Activated B cell treated with CpG ODN at 0.5 μM for 24 hours (primary cell): ENCODE results near the gene IGDCC3. TPM values are rescaled to one million over a fixed set of nuclear protein-coding genes. Genes with fewer than 3 reads are reported as not detected.

Experiments used
- ATAC-seq: fragments of 200-7000 bp; cut with Tn5 transposase; one replicate; pipeline ENCODE4 v1.10.0; 2021; ENCODE audit warnings: low read depth, mild to moderate bottlenecking, moderate library complexity
- CTCF ChIA-PET: fragments of 350-600 bp; sonication (Branson Sonifier 250); formaldehyde crosslinking; loops from one replicate; lab custom pipeline; 2021; ENCODE audit warnings: antibody characterized with exemption; lab: Charles Lee
- POLR2A ChIA-PET: fragments of 350-600 bp; sonication (Branson Sonifier 250); formaldehyde crosslinking; loops from one replicate; lab custom pipeline; 2021; ENCODE audit warnings: antibody characterized with exemption; lab: Charles Lee
- DNase-seq: peaks from one replicate; pipeline ENCODE4 v3.0.0; 2022
- H3K27ac Mint-ChIP-seq: one replicate; pipeline ENCODE4 v1.8.0; 2020; ENCODE audit warnings: mixed read lengths
- H3K27me3 Mint-ChIP-seq: one replicate; pipeline ENCODE4 v1.8.0; 2021; ENCODE audit warnings: mixed read lengths
- H3K36me3 Mint-ChIP-seq: one replicate; pipeline ENCODE4 v1.8.0; 2021; ENCODE audit warnings: low read depth, mixed read lengths
- H3K4me1 Mint-ChIP-seq: one replicate; pipeline ENCODE4 v1.8.0; 2021; ENCODE audit warnings: mixed read lengths
- H3K4me3 Mint-ChIP-seq: one replicate; pipeline ENCODE4 v1.8.0; 2020; ENCODE audit warnings: mild to moderate bottlenecking, mixed read lengths
- H3K9me3 Mint-ChIP-seq: one replicate; pipeline ENCODE4 v1.8.0; 2020; ENCODE audit warnings: mixed read lengths
- intact Hi-C: fragments of 100-400 bp; cut with micrococcal nuclease; formaldehyde crosslinking; loops from one replicate; pipeline ENCODE4 v1.15.1; 2024
- total RNA-seq: library from RNA; stranded (reverse); gene quantifications from 2 replicates; pipeline ENCODE4 v1.2.3, GENCODE V29; 2022
- TF ChIP-seq, protein P1 (sequence below): fragments of 200-600 bp; IDR thresholded peaks from one replicate; pipeline ENCODE4 v1.8.0; 2022; ENCODE audit warnings: antibody characterized with exemption, mild to moderate bottlenecking

The IGDCC3 gene
- total RNA-seq, 1 donor from 2014 or later = not detected

GRCh38 chr15:65386886-65387285 is 9.1 kb upstream of the IGDCC3 start:
- H3K27me3 Mint-ChIP-seq = peaks cover 19% of the 10 kb centered on the region
- H3K4me1 Mint-ChIP-seq = peaks cover 10% of the 10 kb centered on the region
- H3K27ac Mint-ChIP-seq = no peak overlapping the region
- intact Hi-C loops = loop anchor here (10.0 kb wide), 1 partner anchor 908 kb away; the partner anchor contains the start of gene DIS3L
- no peak for DNase-seq
- no peaks in the 10 kb centered on the region for H3K36me3 Mint-ChIP-seq
- ChIA-PET CTCF (interaction anchor here (1.0 to 3.7 kb wide), 3 partner anchors 14 to 66 kb away, joined by 3 to 76 read pairs (median 3); no protein-coding TSS in a partner anchor), POLR2A (no interaction called here)
- no peak overlapping the region for H3K4me3 Mint-ChIP-seq
- TF ChIP-seq, protein P1, sequence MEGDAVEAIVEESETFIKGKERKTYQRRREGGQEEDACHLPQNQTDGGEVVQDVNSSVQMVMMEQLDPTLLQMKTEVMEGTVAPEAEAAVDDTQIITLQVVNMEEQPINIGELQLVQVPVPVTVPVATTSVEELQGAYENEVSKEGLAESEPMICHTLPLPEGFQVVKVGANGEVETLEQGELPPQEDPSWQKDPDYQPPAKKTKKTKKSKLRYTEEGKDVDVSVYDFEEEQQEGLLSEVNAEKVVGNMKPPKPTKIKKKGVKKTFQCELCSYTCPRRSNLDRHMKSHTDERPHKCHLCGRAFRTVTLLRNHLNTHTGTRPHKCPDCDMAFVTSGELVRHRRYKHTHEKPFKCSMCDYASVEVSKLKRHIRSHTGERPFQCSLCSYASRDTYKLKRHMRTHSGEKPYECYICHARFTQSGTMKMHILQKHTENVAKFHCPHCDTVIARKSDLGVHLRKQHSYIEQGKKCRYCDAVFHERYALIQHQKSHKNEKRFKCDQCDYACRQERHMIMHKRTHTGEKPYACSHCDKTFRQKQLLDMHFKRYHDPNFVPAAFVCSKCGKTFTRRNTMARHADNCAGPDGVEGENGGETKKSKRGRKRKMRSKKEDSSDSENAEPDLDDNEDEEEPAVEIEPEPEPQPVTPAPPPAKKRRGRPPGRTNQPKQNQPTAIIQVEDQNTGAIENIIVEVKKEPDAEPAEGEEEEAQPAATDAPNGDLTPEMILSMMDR = no peak
- no peaks in the 10 kb centered on the region for H3K9me3 Mint-ChIP-seq
- ATAC-seq = no peak

DNA sequence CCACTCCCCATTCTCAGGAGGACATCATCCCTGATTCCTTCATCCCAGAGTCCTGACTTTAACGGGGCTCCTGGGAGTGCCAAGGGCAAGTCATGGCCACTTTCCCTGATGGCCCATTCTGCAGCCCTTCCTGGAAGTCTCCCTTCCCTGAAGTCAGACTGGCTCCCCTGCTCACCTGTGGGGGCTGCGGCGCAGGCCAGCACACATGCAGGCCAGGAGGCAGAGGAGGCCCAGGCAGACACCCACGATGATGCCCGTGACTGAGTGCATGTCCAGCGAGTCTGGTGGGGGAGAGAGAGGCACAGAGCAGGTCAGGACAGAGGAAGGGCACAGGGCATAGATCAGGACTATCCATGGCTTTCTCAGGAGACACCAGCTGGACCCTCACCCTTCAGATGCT is 8.6 kb upstream of the IGDCC3 start:
- Mint-ChIP-seq H3K9me3 (no peaks in the 10 kb centered on the region), H3K27me3 (peaks cover 19% of the 10 kb centered on the region), H3K36me3 (no peaks in the 10 kb centered on the region), H3K4me3 (no peak overlapping the region), H3K4me1 (peaks cover 10% of the 10 kb centered on the region), H3K27ac (no peak overlapping the region)
- TF ChIP-seq, protein P1 = no peak
- DNase-seq = no peak
- intact Hi-C loops = loop anchor here (10.0 kb wide), 1 partner anchor 908 kb away; the partner anchor contains the start of gene DIS3L
- ChIA-PET CTCF (interaction anchor here (1.0 to 3.7 kb wide), 4 partner anchors 17 to 69 kb away, joined by 3 to 76 read pairs (median 7); no protein-coding TSS in a partner anchor), POLR2A (interaction anchor here (0.7 kb wide), 1 partner anchor 82 kb away, joined by 3 read pairs; the partner anchor contains the start of gene RNU5B-1)
- no peak for ATAC-seq

DNA sequence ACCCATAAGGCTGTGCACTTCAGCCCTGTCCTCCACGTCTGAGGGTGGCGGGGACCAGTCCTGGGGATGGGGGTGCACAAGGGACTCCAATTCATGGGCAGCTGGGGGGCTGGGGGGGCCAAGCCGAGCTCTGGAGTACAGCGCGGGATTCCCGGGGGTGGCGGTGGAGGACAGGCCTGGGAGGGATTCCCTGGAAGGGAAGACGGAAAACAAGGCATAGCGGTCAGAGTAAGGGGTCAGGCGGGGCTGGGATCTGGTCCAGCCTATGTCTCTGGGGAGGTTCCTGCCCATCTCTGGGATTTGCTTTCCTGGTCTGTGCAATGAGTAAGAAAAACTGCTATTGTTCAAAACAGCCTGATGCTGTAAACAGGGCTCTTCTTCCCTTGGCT is 8.1 kb upstream of the IGDCC3 start:
- peaks cover 10% of the 10 kb centered on the region for H3K4me1 Mint-ChIP-seq
- no peak overlapping the region for H3K27ac Mint-ChIP-seq
- intact Hi-C loops = loop anchor here (1.0 to 10.0 kb wide), 6 partner anchors 68 to 909 kb away; partner anchors contain the start of genes DIS3L and RNU5B-1
- ATAC-seq = no peak
- CTCF ChIA-PET = interaction anchor here (0.8 to 3.7 kb wide), 9 partner anchors 12 to 331 kb away, joined by 3 to 76 read pairs (median 5); partner anchors contain the start of gene RNU5B-1
- POLR2A ChIA-PET = interaction anchor here (0.6 to 0.7 kb wide), 2 partner anchors 81 to 99 kb away, joined by 3 to 5 read pairs; partner anchors contain the start of genes PARP16 and RNU5B-1
- peak overlapping the region; percentile 89 for H3K4me3 Mint-ChIP-seq
- no peaks in the 10 kb centered on the region for H3K36me3 Mint-ChIP-seq
- no peaks in the 10 kb centered on the region for H3K9me3 Mint-ChIP-seq
- TF ChIP-seq, protein P1 = no peak
- peaks cover 19% of the 10 kb centered on the region for H3K27me3 Mint-ChIP-seq
- no peak for DNase-seq

- Mint-ChIP-seq H3K4me1 (peaks cover 10% of the 10 kb centered on the region), H3K9me3 (no peaks in the 10 kb centered on the region), H3K27ac (no peak overlapping the region), H3K4me3 (peak overlapping the region; percentile 89), H3K27me3 (peaks cover 20% of the 10 kb centered on the region), H3K36me3 (no peaks in the 10 kb centered on the region)
- TF ChIP-seq, protein P1 = peak; percentile 12
- peak; percentile 84 for ATAC-seq
- intact Hi-C loops = loop anchor here (1.0 to 10.0 kb wide), 6 partner anchors 67 to 910 kb away; partner anchors contain the start of genes DIS3L and RNU5B-1
- POLR2A ChIA-PET = interaction anchor here (0.6 to 1.1 kb wide), 4 partner anchors 61 to 98 kb away, joined by 3 to 5 read pairs (median 4); partner anchors contain the start of genes PARP16 and RNU5B-1
- CTCF ChIA-PET = interaction anchor here (0.6 to 3.7 kb wide), 12 partner anchors 11 to 331 kb away, joined by 3 to 76 read pairs (median 4); partner anchors contain the start of gene RNU5B-1
- peak; percentile 68 for DNase-seq
Measured at GRCh38 chr15:65384895-65385869, 7.4 kb upstream of the IGDCC3 start.
